Measurements from ENCODE around the gene BMP2. TPM values are rescaled to one million over a fixed set of nuclear protein-coding genes. Genes with fewer than 3 reads are reported as not detected.

Gene BMP2
- total RNA-seq, 1 experiment from 2014 or later: not detected

GRCh38 chr20:6806275-6806674, 38.8 kb downstream of the BMP2 start:
- Histone ChIP-seq H3K36me3 (ENCODE audit: insufficient read depth, low read length, poor library complexity, severe bottlenecking) (no peaks in the 10 kb centered on the region), H3K4me1 (ENCODE audit: insufficient read depth, low read length, poor library complexity, severe bottlenecking) (no peaks in the 10 kb centered on the region), H3K27ac (ENCODE audit: low read depth, low read length, poor library complexity, severe bottlenecking) (no peak overlapping the region), H3K27me3 (replicated peaks; ENCODE audit: insufficient read depth, low read depth, low read length, poor library complexity) (no peaks in the 10 kb centered on the region), H3K9me3 (ENCODE audit: low read depth, low read length, poor library complexity, severe bottlenecking) (no peaks in the 10 kb centered on the region), H3K4me3 (ENCODE audit: low read depth, low read length, poor library complexity, severe bottlenecking) (no peak overlapping the region)
- ChIA-PET CTCF (no interaction called here), POLR2A (ENCODE audit: low non-redundant PET) (no interaction called here)
- intact Hi-C loops (cut with micrococcal nuclease; ENCODE audit: unreplicated experiment): no loop called here
- no TSS peak for BruUV-seq (replicated peaks)
- TF ChIP-seq CTCF (conservative IDR thresholded peaks at IDR 0.05; ENCODE audit: low read depth, low read length) (no peak), EZH2 (IDR thresholded peaks at IDR 0.05; ENCODE audit: borderline replicate concordance, low read depth, low read length, poor library complexity, severe bottlenecking) (no peak)
- no peak for DNase-seq (ENCODE audit: low spot score)

GRCh38 chr20:6811262-6812035, 44.0 kb downstream of the BMP2 start:
- POLR2A ChIA-PET (ENCODE audit: low non-redundant PET): no interaction called here

GRCh38 chr20:6812530-6812929, 45.0 kb downstream of the BMP2 start:
- no TSS peak for BruUV-seq (replicated peaks)
- Histone ChIP-seq H3K27me3 (replicated peaks; ENCODE audit: insufficient read depth, low read depth, low read length, poor library complexity) (peaks cover 13% of the 10 kb centered on the region), H3K4me1 (ENCODE audit: insufficient read depth, low read length, poor library complexity, severe bottlenecking) (no peaks in the 10 kb centered on the region), H3K4me3 (ENCODE audit: low read depth, low read length, poor library complexity, severe bottlenecking) (no peak overlapping the region), H3K27ac (ENCODE audit: low read depth, low read length, poor library complexity, severe bottlenecking) (no peak overlapping the region), H3K36me3 (ENCODE audit: insufficient read depth, low read length, poor library complexity, severe bottlenecking) (no peaks in the 10 kb centered on the region), H3K9me3 (ENCODE audit: low read depth, low read length, poor library complexity, severe bottlenecking) (no peaks in the 10 kb centered on the region)
- DNase-seq (ENCODE audit: low spot score): no peak
- intact Hi-C loops (cut with micrococcal nuclease; ENCODE audit: unreplicated experiment): no loop called here
- CTCF ChIA-PET: no interaction called here
- TF ChIP-seq CTCF (conservative IDR thresholded peaks at IDR 0.05; ENCODE audit: low read depth, low read length): no peak
- no peak for TF ChIP-seq EZH2 (IDR thresholded peaks at IDR 0.05; ENCODE audit: borderline replicate concordance, low read depth, low read length, poor library complexity, severe bottlenecking)
- POLR2A ChIA-PET (ENCODE audit: low non-redundant PET): no interaction called here

More at GRCh38 chr20:6811262-6812035, 44.0 kb downstream of the BMP2 start:
- Histone ChIP-seq H3K9me3 (ENCODE audit: low read depth, low read length, poor library complexity, severe bottlenecking) (no peaks in the 10 kb centered on the region), H3K27ac (ENCODE audit: low read depth, low read length, poor library complexity, severe bottlenecking) (no peak overlapping the region), H3K36me3 (ENCODE audit: insufficient read depth, low read length, poor library complexity, severe bottlenecking) (no peaks in the 10 kb centered on the region), H3K4me3 (ENCODE audit: low read depth, low read length, poor library complexity, severe bottlenecking) (no peak overlapping the region), H3K4me1 (ENCODE audit: insufficient read depth, low read length, poor library complexity, severe bottlenecking) (no peaks in the 10 kb centered on the region), H3K27me3 (replicated peaks; ENCODE audit: insufficient read depth, low read depth, low read length, poor library complexity) (peaks cover 13% of the 10 kb centered on the region)
- intact Hi-C loops (cut with micrococcal nuclease; ENCODE audit: unreplicated experiment): no loop called here
- CTCF ChIA-PET: no interaction called here
- no peak for TF ChIP-seq CTCF (conservative IDR thresholded peaks at IDR 0.05; ENCODE audit: low read depth, low read length)
- no TSS peak for BruUV-seq (replicated peaks)
- no peak for DNase-seq (ENCODE audit: low spot score)
